HG02571 (cell line): ENCODE measurements around the gene OR4M2.
"Not testable (repeated sequence)": the region's sequence is repeated elsewhere in the genome, so short reads cannot be mapped to it uniquely, and the experiment has no call there.

Experiments used
- ATAC-seq: cut with Tn5 transposase; IDR thresholded peaks from one replicate; pipeline ENCODE4 v1.9.1; 2021; ENCODE audit warnings: mild to moderate bottlenecking, moderate library complexity; ENCODE audit not compliant: unreplicated experiment

The OR4M2 gene, protein sequence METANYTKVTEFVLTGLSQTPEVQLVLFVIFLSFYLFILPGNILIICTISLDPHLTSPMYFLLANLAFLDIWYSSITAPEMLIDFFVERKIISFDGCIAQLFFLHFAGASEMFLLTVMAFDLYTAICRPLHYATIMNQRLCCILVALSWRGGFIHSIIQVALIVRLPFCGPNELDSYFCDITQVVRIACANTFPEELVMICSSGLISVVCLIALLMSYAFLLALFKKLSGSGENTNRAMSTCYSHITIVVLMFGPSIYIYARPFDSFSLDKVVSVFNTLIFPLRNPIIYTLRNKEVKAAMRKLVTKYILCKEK

DNA sequence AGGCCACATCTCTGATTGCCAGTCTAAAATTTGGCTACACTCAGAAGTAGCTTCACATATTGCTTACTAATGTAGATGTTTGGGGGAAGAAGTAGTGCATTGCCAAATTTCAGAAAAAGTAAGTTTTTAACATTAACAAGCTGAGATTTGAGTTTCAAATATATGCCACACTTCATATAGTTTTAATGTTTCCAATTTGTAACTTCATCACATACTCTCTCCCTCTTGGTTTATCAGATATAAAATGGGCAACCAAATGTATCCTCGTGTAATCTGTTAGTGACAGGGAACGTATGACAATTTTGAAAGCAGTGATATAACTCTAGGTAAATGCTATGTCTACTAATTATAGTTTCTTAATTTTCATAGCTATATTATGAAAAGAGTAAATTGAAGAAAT lies at the start of gene OR4M2:
TSS of gene OR4M2 (plus strand) at position 301 of the 400 bp plus-strand sequence. CDS start at position 399, 98 bp downstream.
- ATAC-seq: not testable (repeated sequence)

DNA sequence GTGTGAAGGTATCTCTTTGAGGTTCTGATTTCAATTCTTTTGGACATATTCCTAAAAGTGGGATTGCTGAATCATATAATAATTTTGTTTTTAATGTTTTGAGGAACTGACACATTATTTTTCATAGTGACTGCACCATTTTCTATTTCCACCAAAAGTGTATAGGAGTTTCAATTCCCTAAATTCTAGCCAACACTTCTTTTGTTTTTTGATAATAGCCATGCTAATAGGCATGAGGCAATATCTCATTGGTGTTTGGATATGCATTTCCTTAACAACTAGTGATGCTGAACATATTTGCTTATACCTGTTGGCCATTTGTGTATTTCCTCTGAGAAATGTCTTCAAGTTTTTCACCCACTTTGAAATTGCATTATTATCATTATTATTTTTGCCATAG lies 11.1 kb upstream of the OR4M2 start:
- not testable (repeated sequence) for ATAC-seq

DNA sequence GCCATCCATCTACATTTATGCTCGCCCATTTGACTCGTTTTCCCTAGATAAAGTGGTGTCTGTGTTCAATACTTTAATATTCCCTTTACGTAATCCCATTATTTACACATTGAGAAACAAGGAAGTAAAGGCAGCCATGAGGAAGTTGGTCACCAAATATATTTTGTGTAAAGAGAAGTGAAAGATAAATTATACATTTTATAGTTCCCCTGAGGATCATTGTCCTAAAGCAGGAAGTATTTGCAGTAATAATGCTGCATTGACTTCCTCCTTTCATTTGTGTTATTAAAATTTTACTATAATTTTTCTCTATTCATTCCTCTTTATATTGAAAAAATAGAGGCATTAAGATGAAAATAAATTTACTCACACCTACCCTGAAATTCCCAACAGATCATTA lies 1.1 kb downstream of the OR4M2 start:
- ATAC-seq: not testable (repeated sequence)

DNA sequence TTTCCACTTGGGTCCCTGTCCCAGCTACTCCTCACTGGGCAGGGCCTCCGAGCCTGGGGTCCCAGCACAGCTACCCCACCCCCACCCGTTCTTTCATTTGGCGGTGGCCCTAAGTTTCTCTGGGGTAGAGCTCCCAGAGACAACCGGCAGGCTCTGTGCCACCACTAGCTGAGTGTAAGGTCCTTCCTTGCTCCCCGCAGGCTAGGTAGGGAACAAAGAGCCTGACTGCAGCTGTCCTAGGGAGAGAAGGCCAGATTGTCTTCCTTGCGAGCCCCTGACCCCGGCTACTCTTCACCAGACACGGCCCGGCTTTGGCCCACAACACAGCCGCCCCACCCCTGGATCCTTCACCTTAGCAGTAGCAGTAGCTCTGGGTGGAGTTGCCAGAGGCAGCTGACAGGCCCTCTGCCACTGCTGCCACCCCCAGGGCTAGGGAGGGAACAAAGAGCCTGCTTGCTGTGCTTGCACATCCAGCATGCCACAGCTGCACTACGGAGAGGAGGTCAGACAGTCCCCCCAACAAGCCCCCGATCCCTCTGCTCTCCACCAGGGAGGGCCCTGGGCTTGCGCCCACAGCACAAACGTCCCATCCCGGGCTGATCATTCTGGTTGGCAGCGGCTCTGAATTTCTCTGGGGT lies 18.4 kb downstream of the OR4M2 start:
- ATAC-seq: not testable (repeated sequence)

DNA sequence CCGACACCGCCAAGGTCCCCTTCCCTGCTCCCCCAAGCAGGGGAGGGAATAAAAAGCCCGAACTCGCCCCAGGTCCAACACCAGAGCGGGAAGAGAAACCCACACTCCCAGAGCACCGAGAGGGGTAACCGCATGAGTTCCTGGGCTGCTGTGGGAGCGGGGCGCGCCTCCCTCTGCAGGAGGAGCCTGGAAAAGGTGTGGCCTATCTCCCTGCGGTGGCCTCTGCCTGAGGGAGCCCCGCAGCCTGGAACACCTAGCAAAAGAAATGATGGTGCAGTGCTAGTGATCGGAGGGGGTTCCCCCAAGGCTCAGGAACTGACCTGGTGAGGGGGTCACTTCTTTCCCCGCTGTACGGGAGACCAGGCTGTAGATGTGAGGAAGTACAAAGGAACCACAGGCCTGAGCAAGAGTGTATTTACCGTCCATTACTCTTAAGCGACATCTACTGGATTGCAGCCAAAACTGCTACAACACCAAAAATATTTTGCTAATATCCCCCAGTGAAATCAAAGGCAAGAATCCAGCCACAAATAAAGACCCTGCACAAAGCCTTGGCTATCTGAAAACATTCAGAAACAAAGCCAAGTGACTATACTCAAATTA lies 19.1 kb downstream of the OR4M2 start:
- peak; percentile 51 for ATAC-seq

DNA sequence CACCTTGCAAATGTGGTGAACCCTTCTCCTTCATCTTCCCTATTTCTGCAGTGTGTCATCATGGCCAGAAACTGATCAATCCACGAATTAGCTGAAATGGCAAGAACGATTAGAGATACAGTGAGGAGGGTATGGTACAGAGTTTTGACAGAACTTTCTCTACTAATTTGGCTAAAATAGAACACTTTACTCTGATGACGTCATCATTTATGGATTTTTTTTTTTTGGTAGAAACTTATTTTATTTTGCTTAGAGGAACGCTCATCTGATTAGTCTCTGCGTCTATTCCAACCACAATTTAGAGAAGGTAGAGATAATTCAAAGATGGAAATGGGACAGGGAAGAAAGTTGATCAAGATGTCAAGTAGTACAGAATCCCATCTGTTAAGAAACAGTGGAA lies 41.7 kb downstream of the OR4M2 start:
- ATAC-seq: not testable (repeated sequence)
